ENCODE results near the gene H2BK1. TPM values are rescaled to one million over a fixed set of nuclear protein-coding genes. Genes with fewer than 3 reads are reported as not detected.

H2BK1 gene
- total RNA-seq, 4 donors from 2014 or later: not detected

DNA sequence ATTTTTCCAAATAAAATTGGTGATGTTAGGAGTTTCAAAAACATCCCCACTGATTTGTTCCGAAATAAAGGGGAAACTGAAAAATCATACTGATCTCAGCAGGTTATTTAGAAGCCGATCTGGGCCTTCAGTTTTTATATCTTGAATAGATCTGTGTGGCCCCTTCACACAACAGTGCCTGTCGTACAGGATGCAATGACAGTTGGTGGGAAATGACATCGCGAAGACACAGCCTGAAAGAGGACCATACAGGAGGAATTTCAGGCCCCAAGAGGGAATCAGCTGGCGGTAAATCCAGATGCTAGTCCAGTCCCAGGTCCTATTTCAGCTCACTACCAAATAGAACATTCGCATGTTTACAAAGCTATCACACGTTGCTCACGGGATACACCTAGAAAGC, 3.0 kb downstream of the H2BK1 start:
- TF ChIP-seq POLR2A (IDR thresholded peaks at IDR 0.05; ENCODE audit: low read depth): no peak
- TF ChIP-seq EP300 (IDR thresholded peaks at IDR 0.05): no peak
- no peak for TF ChIP-seq POLR2AphosphoS5 (IDR thresholded peaks at IDR 0.05)
- TF ChIP-seq, protein P1, sequence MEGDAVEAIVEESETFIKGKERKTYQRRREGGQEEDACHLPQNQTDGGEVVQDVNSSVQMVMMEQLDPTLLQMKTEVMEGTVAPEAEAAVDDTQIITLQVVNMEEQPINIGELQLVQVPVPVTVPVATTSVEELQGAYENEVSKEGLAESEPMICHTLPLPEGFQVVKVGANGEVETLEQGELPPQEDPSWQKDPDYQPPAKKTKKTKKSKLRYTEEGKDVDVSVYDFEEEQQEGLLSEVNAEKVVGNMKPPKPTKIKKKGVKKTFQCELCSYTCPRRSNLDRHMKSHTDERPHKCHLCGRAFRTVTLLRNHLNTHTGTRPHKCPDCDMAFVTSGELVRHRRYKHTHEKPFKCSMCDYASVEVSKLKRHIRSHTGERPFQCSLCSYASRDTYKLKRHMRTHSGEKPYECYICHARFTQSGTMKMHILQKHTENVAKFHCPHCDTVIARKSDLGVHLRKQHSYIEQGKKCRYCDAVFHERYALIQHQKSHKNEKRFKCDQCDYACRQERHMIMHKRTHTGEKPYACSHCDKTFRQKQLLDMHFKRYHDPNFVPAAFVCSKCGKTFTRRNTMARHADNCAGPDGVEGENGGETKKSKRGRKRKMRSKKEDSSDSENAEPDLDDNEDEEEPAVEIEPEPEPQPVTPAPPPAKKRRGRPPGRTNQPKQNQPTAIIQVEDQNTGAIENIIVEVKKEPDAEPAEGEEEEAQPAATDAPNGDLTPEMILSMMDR (IDR thresholded peaks at IDR 0.05): no peak
- no peaks in the 10 kb centered on the region for H3K9me3 ChIP-seq
- peaks cover 0 to 6% (median 3%) of the 10 kb centered on the region in 4 donors for H3K36me3 ChIP-seq
- 71% methylated on average over 9 of the region's 9 CpGs for WGBS
- no peak for DNase-seq (ENCODE audit: extremely low spot score)
- no peak overlapping the region for H3K27ac ChIP-seq (replicated peaks in 1 of 4)
- H3K27me3 ChIP-seq: peaks cover 0 to 44% (median 2%) of the 10 kb centered on the region in 4 donors
- H3K4me3 ChIP-seq: no peak overlapping the region
- intact Hi-C loops (cut with DNase I): no loop called here
- H3K4me1 ChIP-seq: no peaks in the 10 kb centered on the region

DNA sequence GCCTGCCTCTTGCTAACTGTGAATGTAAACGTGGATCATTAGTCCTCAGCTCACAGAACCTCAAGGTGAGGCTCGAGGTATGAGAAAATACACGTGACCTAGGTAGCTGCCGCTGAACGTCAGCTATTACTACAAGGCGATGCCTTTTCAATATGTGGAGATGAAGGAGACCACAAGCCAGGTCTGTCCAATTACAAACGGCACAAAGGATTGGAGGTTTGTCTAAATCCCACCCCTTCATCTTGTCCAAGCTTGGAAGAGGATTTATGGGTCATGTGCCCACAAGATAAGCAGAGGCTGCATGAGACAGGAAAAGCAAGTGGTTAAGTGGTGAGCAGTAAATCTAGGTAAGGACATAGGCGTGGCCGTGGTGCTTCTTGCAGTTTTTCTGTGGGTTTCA, 3.4 kb downstream of the H2BK1 start:
- no peak for TF ChIP-seq POLR2AphosphoS5 (IDR thresholded peaks at IDR 0.05)
- no peak for TF ChIP-seq EP300 (IDR thresholded peaks at IDR 0.05)
- TF ChIP-seq POLR2A (IDR thresholded peaks at IDR 0.05; ENCODE audit: low read depth): no peak
- TF ChIP-seq, protein P1 (IDR thresholded peaks at IDR 0.05): no peak
- Histone ChIP-seq H3K27ac (replicated peaks in 1 of 4) (no peak overlapping the region), H3K36me3 (peaks cover 0 to 3% (median under 1%) of the 10 kb centered on the region in 4 donors), H3K4me3 (no peak overlapping the region), H3K27me3 (peaks cover 0 to 44% (median 2%) of the 10 kb centered on the region in 4 donors), H3K9me3 (no peaks in the 10 kb centered on the region), H3K4me1 (no peaks in the 10 kb centered on the region)
- DNase-seq (ENCODE audit: extremely low spot score): no peak
- intact Hi-C loops (cut with DNase I): no loop called here
- 68% methylated on average over 9 of the region's 9 CpGs for WGBS

DNA sequence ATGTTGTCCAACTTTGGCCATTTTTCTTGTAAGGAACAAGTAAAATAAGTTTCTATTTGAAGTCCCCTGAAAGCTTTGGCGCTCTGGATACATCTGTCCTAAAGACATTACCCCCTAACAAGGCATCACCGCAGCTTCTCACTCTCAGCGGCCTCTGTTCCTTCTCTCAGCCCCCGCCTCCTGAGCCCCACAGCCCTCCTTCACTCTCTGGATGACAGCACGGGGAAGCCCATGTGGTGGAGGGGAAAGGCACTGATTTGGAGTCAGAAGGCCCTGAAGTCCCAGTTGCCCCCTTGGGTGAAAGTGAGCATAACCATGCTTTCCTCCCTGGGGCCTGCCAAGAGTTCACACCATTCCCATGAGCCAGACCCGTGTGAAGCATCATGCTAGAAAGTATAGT, 4.6 kb downstream of the H2BK1 start:
- TF ChIP-seq, protein P1 (IDR thresholded peaks at IDR 0.05): no peak
- no peak for TF ChIP-seq POLR2AphosphoS5 (IDR thresholded peaks at IDR 0.05)
- Histone ChIP-seq H3K9me3 (no peaks in the 10 kb centered on the region), H3K4me1 (no peaks in the 10 kb centered on the region), H3K27ac (replicated peaks in 1 of 4) (no peak overlapping the region), H3K36me3 (no peaks in the 10 kb centered on the region), H3K4me3 (no peak overlapping the region), H3K27me3 (peaks cover 0 to 44% (median 2%) of the 10 kb centered on the region in 4 donors)
- 62% methylated on average over 6 of the region's 6 CpGs for WGBS
- DNase-seq (ENCODE audit: extremely low spot score): no peak
- intact Hi-C loops (cut with DNase I): no loop called here

GRCh38 chr7:151204383-151205032, 5.8 kb downstream of the H2BK1 start:
- Histone ChIP-seq H3K27ac (replicated peaks in 1 of 4) (no peak overlapping the region), H3K4me3 (no peak overlapping the region), H3K36me3 (no peaks in the 10 kb centered on the region), H3K9me3 (no peaks in the 10 kb centered on the region), H3K27me3 (peaks cover 0 to 44% (median 2%) of the 10 kb centered on the region in 4 donors), H3K4me1 (peaks cover 0 to 5% (median 4%) of the 10 kb centered on the region in 4 donors)
- TF ChIP-seq EP300 (IDR thresholded peaks at IDR 0.05) (no peak), POLR2A (IDR thresholded peaks at IDR 0.05; ENCODE audit: low read depth) (no peak), POLR2AphosphoS5 (IDR thresholded peaks at IDR 0.05) (no peak)
- TF ChIP-seq, protein P1 (IDR thresholded peaks at IDR 0.05): no peak
- 80% methylated on average over 42 of the region's 48 CpGs for WGBS
- intact Hi-C loops (cut with DNase I): no loop called here
- DNase-seq (ENCODE audit: extremely low spot score): no peak

DNA sequence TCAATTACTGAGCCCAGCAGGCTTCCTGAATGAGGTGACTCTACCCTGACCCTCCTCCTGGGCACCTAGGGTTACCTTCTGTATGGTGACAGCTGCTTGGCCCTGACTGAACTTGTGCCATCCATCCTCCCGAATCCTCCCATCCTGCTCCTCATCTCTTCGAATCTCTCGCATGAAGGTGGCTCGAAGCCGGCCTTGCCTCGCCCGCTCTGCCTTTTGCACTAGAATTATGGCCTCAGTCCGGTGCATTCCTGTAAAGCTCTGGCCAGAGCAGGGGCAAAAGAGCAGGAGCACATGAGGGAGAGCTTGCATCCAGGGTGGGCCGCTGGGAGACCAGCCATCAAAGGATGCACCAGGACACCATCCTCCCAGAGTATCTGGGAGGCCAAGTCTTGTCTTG, 7.5 kb downstream of the H2BK1 start:
- no peak overlapping the region for H3K4me3 ChIP-seq
- DNase-seq (ENCODE audit: extremely low spot score): no peak
- TF ChIP-seq POLR2AphosphoS5 (IDR thresholded peaks at IDR 0.05): no peak
- TF ChIP-seq EP300 (IDR thresholded peaks at IDR 0.05): no peak
- no peak for TF ChIP-seq POLR2A (IDR thresholded peaks at IDR 0.05; ENCODE audit: low read depth)
- TF ChIP-seq, protein P1 (IDR thresholded peaks at IDR 0.05): no peak
- H3K27ac ChIP-seq (replicated peaks in 1 of 4): no peak overlapping the region
- 92% methylated on average over 9 of the region's 9 CpGs for WGBS
- H3K36me3 ChIP-seq: no peaks in the 10 kb centered on the region
- H3K9me3 ChIP-seq: no peaks in the 10 kb centered on the region
- H3K4me1 ChIP-seq: peaks cover 0 to 11% (median 10%) of the 10 kb centered on the region in 4 donors
- H3K27me3 ChIP-seq: peaks cover 0 to 42% (median 2%) of the 10 kb centered on the region in 4 donors
- intact Hi-C loops (cut with DNase I): no loop called here

Measured in esophagus muscularis mucosa (tissue), 4 donors.